LNCaP clone FGC (cell line): Measurements from ENCODE around the gene PYROXD2.
A peak's percentile ranks its signal among the peaks of the same experiment; 100 is the strongest.

Experiments
- DNase-seq: peaks from one replicate; pipeline ENCODE4 v3.0.0-alpha.2; 2011; ENCODE audit warnings: low read depth
- H3K4me3 ChIP-seq: 2 replicates; pipeline ENCODE4 v1.5.1; 2011; ENCODE audit warnings: mild to moderate bottlenecking, low read depth, low read length, control low read depth
- CTCF ChIP-seq: IDR thresholded peaks from 2 replicates; pipeline ENCODE4 v1.5.1; 2012; ENCODE audit warnings: mild to moderate bottlenecking; ENCODE audit not compliant: control insufficient read depth, insufficient read depth; ENCODE audit errors: extremely low read depth

PYROXD2 gene

GRCh38 chr10:98365406-98366061 is 49.4 kb downstream of the PYROXD2 start:
- no peak overlapping the region for H3K4me3 ChIP-seq
- no peak for TF ChIP-seq CTCF
- no peak for DNase-seq

- no peak overlapping the region for H3K4me3 ChIP-seq
- DNase-seq = no peak
- TF ChIP-seq CTCF = no peak
Measured at GRCh38 chr10:98364432-98365102, 50.4 kb downstream of the PYROXD2 start.

GRCh38 chr10:98363220-98363619 is 51.8 kb downstream of the PYROXD2 start:
- H3K4me3 ChIP-seq = no peak overlapping the region
- peak; percentile 96 for DNase-seq
- no peak for TF ChIP-seq CTCF

GRCh38 chr10:98361131-98362025 is 53.6 kb downstream of the PYROXD2 start:
- TF ChIP-seq CTCF = no peak
- DNase-seq = no peak
- no peak overlapping the region for H3K4me3 ChIP-seq

GRCh38 chr10:98357194-98357822 is 57.7 kb downstream of the PYROXD2 start:
- no peak for DNase-seq
- H3K4me3 ChIP-seq = no peak overlapping the region
- TF ChIP-seq CTCF = no peak

GRCh38 chr10:98354491-98354890 is 60.5 kb downstream of the PYROXD2 start:
- DNase-seq = no peak
- H3K4me3 ChIP-seq = no peak overlapping the region
- no peak for TF ChIP-seq CTCF
